ENCODE data around the gene CD274.

GRCh38 chr9:5486988-5487387 lies 36.6 kb downstream of the CD274 start:
- TF ChIP-seq CTCF (IDR thresholded peaks at IDR 0.05) (no peak), EP300 (IDR thresholded peaks at IDR 0.05) (no peak), POLR2A (IDR thresholded peaks at IDR 0.05) (no peak)
